Spleen (tissue), 11 donors: ENCODE measurements around the gene EIF2AK3. TPM values are rescaled to one million over a fixed set of nuclear protein-coding genes. Genes with fewer than 3 reads are reported as not detected.

ENCODE experiments used
- DNase-seq: peaks from one replicate; pipeline ENCODE4 v3.0.0-alpha.2; 2020
- H3K27ac ChIP-seq, 8 donors: fragments of 200-600 bp; sonication (generic) in 7 of 8; 1 replicate in 4 of 8; 2 replicates in 4 of 8; pipeline versions ENCODE4 v1.5.0 to v1.8.0; 2016 to 2021; ENCODE audit warnings: inconsistent platforms in 4 of 8, mild to moderate bottlenecking in 4 of 8, moderate library complexity in 1 of 8
- H3K27me3 ChIP-seq, 7 donors: fragments of 200-600 bp; sonication (generic) in 6 of 7; replicated peaks in 1 of 7; 1 replicate in 4 of 7; 2 replicates in 3 of 7; pipeline versions ENCODE4 v1.5.0 to v1.8.0; 2016 to 2021; ENCODE audit warnings: inconsistent platforms in 3 of 7, mild to moderate bottlenecking in 1 of 7
- H3K36me3 ChIP-seq, 6 donors: fragments of 200-600 bp; sonication (generic) in 5 of 6; 1 replicate in 4 of 6; 2 replicates in 2 of 6; pipeline versions ENCODE4 v1.5.0 to v1.8.0; 2016 to 2021; ENCODE audit warnings: inconsistent platforms in 2 of 6
- H3K4me1 ChIP-seq, 6 donors: fragments of 200-600 bp; sonication (generic) in 5 of 6; 1 replicate in 3 of 6; 2 replicates in 3 of 6; pipeline versions ENCODE4 v1.5.0 to v1.8.0; 2016 to 2021; ENCODE audit warnings: inconsistent platforms in 3 of 6
- H3K4me3 ChIP-seq, 8 donors: fragments of 200-600 bp; sonication (generic) in 7 of 8; 1 replicate in 4 of 8; 2 replicates in 4 of 8; pipeline versions ENCODE4 v1.5.0 to v1.8.0; 2016 to 2021; ENCODE audit warnings: inconsistent platforms in 4 of 8, mild to moderate bottlenecking in 4 of 8, moderate library complexity in 2 of 8
- H3K9me3 ChIP-seq, 8 donors: fragments of 200-600 bp; sonication (generic) in 7 of 8; 1 replicate in 4 of 8; 2 replicates in 4 of 8; pipeline versions ENCODE4 v1.5.0 to v1.8.0; 2016 to 2021; ENCODE audit warnings: inconsistent platforms in 4 of 8
- POLR2A ChIP-seq, 3 donors: fragments of 450-650 bp; IDR thresholded peaks; one replicate each; pipeline ENCODE4 v1.5.1; 2017; ENCODE audit warnings: antibody characterized with exemption in 3 of 3, mild to moderate bottlenecking in 1 of 3
- POLR2AphosphoS5 ChIP-seq, 3 donors: sonication (generic); formaldehyde crosslinking; IDR thresholded peaks; one replicate each; pipeline ENCODE4 v1.5.1; 2017; ENCODE audit warnings: antibody characterized with exemption in 3 of 3
- whole genome bisulfite sequencing, 5 donors: extraction: QIAGEN DNeasy Blood & Tissue Kit in 3 of 5; methylation state at CpG; one replicate each; pipeline versions ENCODE4 v1.1.5 to v1.1.7; 2013 to 2018; 5-methylcytosine and 5-hydroxymethylcytosine counted together
- intact Hi-C: fragments of 100-400 bp; cut with DNase I; formaldehyde crosslinking; loops from one replicate; pipeline ENCODE4 v1.15.0; 2023; ENCODE audit warnings: low total_unique reads
- polyA plus RNA-seq, 3 donors: library from polyadenylated mRNA; stranded (reverse); fragments of 200-250 nt; gene quantifications; one replicate each; pipeline ENCODE4 v1.2.1, GENCODE V29; 2013
- total RNA-seq, 7 donors: library from RNA; depleted of rRNA in 3 of 7; stranded (reverse); fragments of >200 nt in 3 of 7; fragmentation: NEBNext Ultra II Directional in 4 of 7; extraction: Animal tissue kit (Norgen Biotek cat#: 25700) in 4 of 7; gene quantifications; one replicate each; pipeline versions ENCODE4 v1.1.0 to v1.2.1, GENCODE V29; 2016 to 2021
- TF ChIP-seq, protein P1 (sequence below), 11 experiments: fragments of 200-600 bp in 7 of 11; fragments of 450-650 bp in 4 of 11; sonication (generic) in 4 of 11; IDR thresholded peaks in 8 of 11; conservative IDR thresholded peaks in 3 of 11; 1 replicate in 7 of 11; 2 replicates in 4 of 11; pipeline versions ENCODE4 v1.4.0 to v1.8.0; 2016 to 2021; ENCODE audit warnings: antibody characterized with exemption in 11 of 11, inconsistent platforms in 4 of 11, mild to moderate bottlenecking in 1 of 11
- donor health status: healthy with polysubstance abuse.
- donor health status: DM: no; HTN: no; CAD: no; lungs with moderate emphysema.
- donor health status: DM: no; HTN: no; CAD: no.
- donor health status: Bipolar disorder and iron deficiency.
- donor health status: healthy.
- donor health status: DM: no; HTN: no; CAD: no.
- donor health status: DM: yes; HTN: yes; CAD: no.

Gene EIF2AK3
- total and polyA plus RNA-seq, 10 donors: 4.3 to 29.8 (median 21.2) TPM

DNA sequence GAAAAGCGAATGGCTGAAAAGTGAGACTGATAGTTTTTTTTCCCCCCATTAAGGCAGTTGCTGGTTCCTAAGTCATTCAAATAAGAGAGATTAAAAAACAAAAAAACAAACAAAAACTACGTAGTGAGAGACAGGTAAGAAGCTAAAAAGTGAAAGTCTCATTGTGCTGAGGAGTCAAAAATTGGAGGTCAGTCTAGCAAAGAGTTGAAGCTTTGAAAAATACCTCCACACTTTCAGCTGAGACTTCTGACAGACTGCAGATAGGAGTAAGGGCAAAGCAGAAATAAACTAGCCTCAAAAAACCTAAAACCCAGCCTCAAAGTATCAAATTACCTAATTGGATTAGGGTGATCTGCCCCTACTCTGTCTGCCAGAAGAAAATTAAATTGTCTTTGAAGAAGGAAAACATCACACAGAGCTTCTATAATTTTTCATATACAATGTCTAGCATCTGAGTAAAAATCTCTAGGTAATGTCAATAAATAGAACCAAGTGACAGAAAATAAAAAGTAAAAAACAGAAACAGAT is 10.9 kb upstream of the EIF2AK3 start:
- no peak for DNase-seq
- TF ChIP-seq POLR2A (IDR thresholded peaks at IDR 0.05) (no peak), POLR2AphosphoS5 (IDR thresholded peaks at IDR 0.05) (no peak)
- TF ChIP-seq, protein P1, sequence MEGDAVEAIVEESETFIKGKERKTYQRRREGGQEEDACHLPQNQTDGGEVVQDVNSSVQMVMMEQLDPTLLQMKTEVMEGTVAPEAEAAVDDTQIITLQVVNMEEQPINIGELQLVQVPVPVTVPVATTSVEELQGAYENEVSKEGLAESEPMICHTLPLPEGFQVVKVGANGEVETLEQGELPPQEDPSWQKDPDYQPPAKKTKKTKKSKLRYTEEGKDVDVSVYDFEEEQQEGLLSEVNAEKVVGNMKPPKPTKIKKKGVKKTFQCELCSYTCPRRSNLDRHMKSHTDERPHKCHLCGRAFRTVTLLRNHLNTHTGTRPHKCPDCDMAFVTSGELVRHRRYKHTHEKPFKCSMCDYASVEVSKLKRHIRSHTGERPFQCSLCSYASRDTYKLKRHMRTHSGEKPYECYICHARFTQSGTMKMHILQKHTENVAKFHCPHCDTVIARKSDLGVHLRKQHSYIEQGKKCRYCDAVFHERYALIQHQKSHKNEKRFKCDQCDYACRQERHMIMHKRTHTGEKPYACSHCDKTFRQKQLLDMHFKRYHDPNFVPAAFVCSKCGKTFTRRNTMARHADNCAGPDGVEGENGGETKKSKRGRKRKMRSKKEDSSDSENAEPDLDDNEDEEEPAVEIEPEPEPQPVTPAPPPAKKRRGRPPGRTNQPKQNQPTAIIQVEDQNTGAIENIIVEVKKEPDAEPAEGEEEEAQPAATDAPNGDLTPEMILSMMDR (IDR thresholded peaks at IDR 0.05 in 8 of 11, conservative IDR thresholded peaks at IDR 0.05 in 3 of 11): no peak
- no peak overlapping the region for H3K27ac ChIP-seq
- no peaks in the 10 kb centered on the region for H3K36me3 ChIP-seq
- no peak overlapping the region for H3K4me3 ChIP-seq
- peaks cover 0 to 15% (median 7%) of the 10 kb centered on the region in 8 donors for H3K9me3 ChIP-seq
- peaks cover 0 to 6% (median 0%) of the 10 kb centered on the region in 6 donors for H3K4me1 ChIP-seq
- intact Hi-C loops: no loop called here
- H3K27me3 ChIP-seq: no peaks in the 10 kb centered on the region
- WGBS, 5 donors: 57 to 81% (median 71%) methylated on average over 2 of the region's 2 CpGs

DNA sequence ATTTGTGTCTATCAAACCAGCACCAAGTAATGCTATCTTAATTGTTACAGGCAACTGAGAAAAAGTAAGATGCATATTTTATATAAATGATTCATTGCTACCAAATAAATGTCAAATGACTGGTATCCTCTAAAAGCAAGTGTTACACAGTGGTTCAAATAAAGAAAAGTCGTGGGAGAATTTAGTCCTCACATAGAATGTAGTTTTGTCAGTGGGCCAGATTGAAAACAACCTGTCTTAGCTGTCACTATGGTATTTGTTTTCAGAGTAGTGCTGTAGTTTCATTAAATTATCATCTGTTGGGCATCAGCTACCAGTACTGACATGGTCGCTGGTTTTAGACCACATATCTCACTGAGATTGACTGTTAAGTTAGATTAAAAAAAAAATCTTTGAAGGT is 10.2 kb upstream of the EIF2AK3 start:
- 70 to 84% (median 77%) methylated on average over 2 of the region's 2 CpGs for WGBS, 5 donors
- intact Hi-C loops: no loop called here
- no peak overlapping the region for H3K27ac ChIP-seq
- H3K4me3 ChIP-seq: no peak overlapping the region
- no peaks in the 10 kb centered on the region for H3K27me3 ChIP-seq
- peaks cover 0 to 6% (median 0%) of the 10 kb centered on the region in 6 donors for H3K4me1 ChIP-seq
- no peaks in the 10 kb centered on the region for H3K36me3 ChIP-seq
- DNase-seq: no peak
- TF ChIP-seq POLR2AphosphoS5 (IDR thresholded peaks at IDR 0.05) (no peak), POLR2A (IDR thresholded peaks at IDR 0.05) (no peak)
- TF ChIP-seq, protein P1 (IDR thresholded peaks at IDR 0.05 in 8 of 11, conservative IDR thresholded peaks at IDR 0.05 in 3 of 11): no peak
- H3K9me3 ChIP-seq: peaks cover 0 to 15% (median 7%) of the 10 kb centered on the region in 8 donors

DNA sequence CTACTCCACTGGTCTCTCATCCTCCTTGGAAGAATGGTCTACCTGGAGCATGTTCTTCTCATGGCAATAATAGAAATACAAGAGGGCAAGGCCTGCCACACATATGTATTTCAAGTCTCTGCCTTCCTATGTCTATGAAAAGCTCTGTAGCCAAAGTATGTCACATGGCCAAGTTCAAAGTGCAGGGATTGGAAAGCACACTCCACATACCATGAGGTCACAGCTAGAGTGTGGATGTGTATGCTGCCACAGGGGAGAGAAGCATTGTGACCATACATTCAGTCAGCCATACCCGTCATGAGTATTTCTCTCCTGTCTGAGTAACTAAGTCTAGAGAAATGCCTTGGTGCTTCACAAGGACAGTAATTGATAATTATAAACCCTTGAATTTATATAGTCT is 8.8 kb upstream of the EIF2AK3 start:
- no peak for TF ChIP-seq POLR2A (IDR thresholded peaks at IDR 0.05)
- Histone ChIP-seq H3K4me3 (no peak overlapping the region), H3K9me3 (peaks cover 0 to 15% (median 7%) of the 10 kb centered on the region in 8 donors), H3K27me3 (no peaks in the 10 kb centered on the region), H3K27ac (no peak overlapping the region), H3K4me1 (peaks cover 0 to 6% (median 0%) of the 10 kb centered on the region in 6 donors), H3K36me3 (no peaks in the 10 kb centered on the region)
- 92 to 100% (median 100%) methylated on average over 1 of the region's 1 CpG for WGBS, 5 donors
- no peak for DNase-seq
- intact Hi-C loops: no loop called here

DNA sequence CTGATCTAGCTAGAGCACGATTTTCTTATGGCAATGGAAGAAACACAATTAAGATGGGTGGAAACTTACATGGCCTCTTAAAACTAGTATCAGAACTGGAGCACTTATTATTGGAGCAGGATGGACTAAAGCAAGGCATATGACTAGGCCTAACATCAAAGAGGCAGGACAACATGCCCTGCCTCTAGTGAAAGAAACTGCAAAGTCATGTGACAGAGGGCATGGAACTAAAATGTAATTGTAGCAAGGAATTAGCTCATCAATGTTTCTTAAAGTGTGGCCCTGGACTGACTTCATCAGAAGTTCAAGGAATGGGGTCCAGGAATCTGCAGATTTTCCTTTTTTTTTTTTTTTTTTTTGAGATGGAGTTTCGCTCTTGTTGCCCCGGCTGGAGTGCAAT is 5.3 kb upstream of the EIF2AK3 start:
- intact Hi-C loops: no loop called here
- WGBS, 5 donors: 89 to 97% (median 93%) methylated on average over 3 of the region's 3 CpGs
- TF ChIP-seq POLR2A (IDR thresholded peaks at IDR 0.05): no peak
- no peak for TF ChIP-seq POLR2AphosphoS5 (IDR thresholded peaks at IDR 0.05)
- TF ChIP-seq, protein P1 (IDR thresholded peaks at IDR 0.05 in 8 of 11, conservative IDR thresholded peaks at IDR 0.05 in 3 of 11): no peak

More for the DNA sequence above, 5.3 kb upstream of the EIF2AK3 start:
- H3K9me3 ChIP-seq: no peaks in the 10 kb centered on the region
- no peak for DNase-seq
- no peaks in the 10 kb centered on the region for H3K36me3 ChIP-seq
- H3K4me3 ChIP-seq: no peak overlapping the region
- peaks cover 7 to 17% (median 9%) of the 10 kb centered on the region in 6 donors for H3K4me1 ChIP-seq
- H3K27ac ChIP-seq: no peak overlapping the region
- no peaks in the 10 kb centered on the region for H3K27me3 ChIP-seq
